SK-N-MC (cell line): ENCODE measurements around the gene ZZZ3.
"Not testable (repeated sequence)": the region's sequence is repeated elsewhere in the genome, so short reads cannot be mapped to it uniquely, and the experiment has no call there.

Experiments used
- DNase-seq: peaks from one replicate; pipeline ENCODE4 v3.0.0-alpha.2; 2011; ENCODE audit warnings: low read depth, low spot score
- H3K27ac ChIP-seq: fragments of 200-600 bp; sonication (generic); 2 replicates; pipeline ENCODE4 v1.5.1; 2016; ENCODE audit warnings: mixed run types
- H3K36me3 ChIP-seq: fragments of 200-600 bp; sonication (generic); 2 replicates; pipeline ENCODE4 v1.6.1; 2017; ENCODE audit warnings: antibody characterized with exemption, low read length, mixed read lengths; ENCODE audit not compliant: insufficient read depth
- H3K4me3 ChIP-seq: fragments of 200-600 bp; sonication (generic); 2 replicates; pipeline ENCODE4 v1.5.1; 2016
- H3K9ac ChIP-seq: fragments of 200-600 bp; sonication (generic); 2 replicates; pipeline ENCODE4 v1.8.0; 2017; ENCODE audit warnings: mixed run types, mixed read lengths; ENCODE audit not compliant: insufficient read length
- H3K9me3 ChIP-seq: fragments of 200-600 bp; sonication (generic); 2 replicates; pipeline ENCODE4 v1.6.1; 2017; ENCODE audit warnings: low read depth, mild to moderate bottlenecking, antibody characterized with exemption, low read length, moderate library complexity, mixed read lengths
- EZH2 ChIP-seq: fragments of 200-600 bp; sonication (generic); IDR thresholded peaks from one replicate; pipeline ENCODE4 v1.6.1; 2017; ENCODE audit warnings: antibody characterized with exemption
- FOXP2 ChIP-seq: optimal IDR thresholded peaks from 2 replicates; pipeline ENCODE3; 2011; ENCODE audit warnings: mild to moderate bottlenecking, moderate library complexity; ENCODE audit not compliant: insufficient read depth; ENCODE audit errors: extremely low read length, control extremely low read depth
- POLR2AphosphoS5 ChIP-seq: IDR thresholded peaks from 2 replicates; pipeline ENCODE4 v1.6.1; 2012; ENCODE audit warnings: mild to moderate bottlenecking, low read depth, low read length, borderline replicate concordance

The ZZZ3 gene

DNA sequence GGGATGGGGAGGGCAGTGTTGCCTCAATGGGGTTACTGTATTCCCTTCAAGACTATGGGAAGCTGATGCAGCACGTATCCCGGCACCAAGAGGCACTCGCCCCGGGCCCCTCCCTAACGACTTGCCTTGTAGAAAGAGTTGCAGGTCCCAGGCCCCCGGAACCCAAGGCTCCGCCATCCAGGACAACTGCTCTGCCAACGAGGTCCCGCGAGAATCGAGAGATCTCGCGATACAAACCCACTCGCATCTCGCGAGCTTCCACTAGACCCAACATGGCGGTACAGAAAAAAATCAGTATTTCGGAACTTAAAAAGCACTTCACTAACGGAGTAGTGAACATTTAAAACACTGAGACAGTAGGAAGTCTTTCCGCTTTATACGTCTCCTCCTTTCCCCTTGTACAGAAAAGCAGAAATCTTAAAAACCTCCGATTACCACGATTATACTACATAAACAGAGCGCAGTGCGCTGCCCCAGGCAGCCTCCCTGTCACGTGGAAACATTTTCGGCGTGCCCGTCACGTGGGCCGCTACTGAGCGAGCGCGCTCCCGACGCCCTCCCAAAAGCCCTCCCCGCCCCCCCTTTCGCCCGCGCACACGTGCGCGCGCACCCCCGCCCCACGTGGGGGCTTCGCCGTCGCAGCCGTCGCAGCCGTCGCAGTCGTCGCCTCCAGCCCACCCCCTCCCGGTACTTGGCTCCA is at the start of gene ZZZ3:
Gene ZZZ3, minus strand, starts transcription at position 199 of the 700 bp plus-strand sequence. CDS start 49,304 bp downstream, outside the sequence.
- H3K9me3 ChIP-seq = no peaks in the 10 kb centered on the region
- H3K9ac ChIP-seq = peak within 1 kb of the TSS; percentile 99
- H3K4me3 ChIP-seq = peak within 1 kb of the TSS; percentile 90
- no peaks in the 10 kb centered on the region for H3K36me3 ChIP-seq
- TF ChIP-seq FOXP2 (peak; percentile 42), EZH2 (no peak), POLR2AphosphoS5 (peak; percentile 88)
- peak; percentile 91 for DNase-seq
- H3K27ac ChIP-seq = peak within 1 kb of the TSS; percentile 99

DNA sequence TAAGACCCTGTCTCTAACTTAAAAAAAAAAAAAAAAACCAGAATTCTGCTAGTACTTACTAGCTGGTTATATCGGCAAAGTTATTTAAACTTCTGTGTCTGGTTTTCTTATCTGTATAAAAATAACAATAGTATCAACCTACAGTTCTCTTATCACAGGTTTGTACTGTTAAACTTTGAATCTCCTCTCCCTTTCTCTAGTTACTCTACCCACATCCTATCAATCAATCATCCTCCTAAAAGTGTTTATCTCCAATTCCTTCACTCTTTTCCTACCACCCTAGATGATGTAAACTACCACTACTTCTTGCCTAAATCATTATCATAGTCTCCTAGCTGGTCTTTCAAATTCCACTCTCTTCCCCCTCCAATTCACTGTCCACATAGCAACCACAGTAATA is 49.6 kb upstream of the ZZZ3 start:
- no peak overlapping the region for H3K9ac ChIP-seq
- no peak for TF ChIP-seq FOXP2
- no peak overlapping the region for H3K27ac ChIP-seq
- no peak overlapping the region for H3K4me3 ChIP-seq
- no peaks in the 10 kb centered on the region for H3K9me3 ChIP-seq
- no peak for DNase-seq
- H3K36me3 ChIP-seq = peaks cover 35% of the 10 kb centered on the region

DNA sequence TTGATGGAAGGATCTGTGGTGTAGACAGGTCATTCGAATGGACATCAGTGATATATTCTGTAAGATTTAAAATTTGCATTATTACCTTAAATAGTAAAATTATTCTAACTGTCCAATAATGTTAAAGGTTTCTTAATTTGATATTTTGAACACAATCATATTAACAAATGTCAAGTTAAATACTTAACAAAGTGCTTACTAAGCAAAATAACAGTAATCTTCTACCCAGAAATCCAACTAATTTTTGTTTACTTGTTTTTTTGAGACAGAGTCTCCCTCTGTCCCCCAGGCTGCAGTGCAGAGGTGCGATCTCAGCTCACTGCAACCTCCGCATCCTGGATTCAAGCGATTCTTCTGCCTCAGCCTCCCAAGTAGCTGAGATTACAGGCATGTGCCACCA is 43.2 kb upstream of the ZZZ3 start:
- Histone ChIP-seq H3K27ac (no peak overlapping the region), H3K36me3 (peaks cover 90% of the 10 kb centered on the region), H3K4me3 (no peak overlapping the region), H3K9me3 (no peaks in the 10 kb centered on the region), H3K9ac (no peak overlapping the region)
- DNase-seq = no peak
- TF ChIP-seq FOXP2 (no peak), EZH2 (no peak), POLR2AphosphoS5 (no peak)

DNA sequence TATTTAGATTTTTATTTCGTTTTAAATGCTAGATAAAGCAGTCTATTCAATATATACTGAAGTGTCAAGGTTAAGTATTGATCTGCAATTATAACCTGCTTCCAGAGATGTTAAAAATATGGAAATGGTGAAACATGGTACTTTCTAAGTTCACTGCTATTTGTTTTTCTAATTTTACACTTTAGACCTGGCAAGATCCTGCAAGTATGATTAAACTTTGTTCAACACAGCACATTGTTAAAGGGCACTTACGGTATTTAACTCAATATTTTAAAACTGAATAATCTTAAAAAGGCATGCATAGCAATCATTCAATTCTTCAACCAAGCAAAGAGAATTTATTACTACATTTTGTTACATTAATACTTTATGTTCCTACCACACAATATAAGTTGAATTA is 35.7 kb upstream of the ZZZ3 start:
- no peak overlapping the region for H3K27ac ChIP-seq
- H3K36me3 ChIP-seq = peaks cover 51% of the 10 kb centered on the region
- no peak for DNase-seq
- H3K4me3 ChIP-seq = no peak overlapping the region
- no peak for TF ChIP-seq FOXP2
- TF ChIP-seq POLR2AphosphoS5 = no peak
- no peak for TF ChIP-seq EZH2
- no peak overlapping the region for H3K9ac ChIP-seq
- no peaks in the 10 kb centered on the region for H3K9me3 ChIP-seq

DNA sequence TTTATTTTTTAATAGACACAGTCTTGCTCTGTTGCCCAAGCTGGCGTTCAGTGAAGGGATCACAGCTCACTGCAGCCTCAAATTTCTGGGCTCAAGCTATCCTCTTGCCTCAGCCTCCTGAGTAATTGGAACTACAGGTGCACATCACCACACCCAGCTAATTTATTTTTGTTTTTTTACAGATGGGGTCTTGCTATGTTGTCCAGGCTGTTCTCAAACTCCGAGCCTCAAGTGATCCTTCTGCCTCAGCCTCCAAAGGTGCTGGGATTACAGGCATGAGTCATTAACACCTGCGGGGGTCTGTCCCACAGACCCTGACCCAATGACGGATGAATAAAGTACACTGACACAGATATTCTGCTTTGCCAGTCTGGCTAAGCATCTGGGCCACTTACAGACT is 33.6 kb upstream of the ZZZ3 start:
- H3K36me3 ChIP-seq = peaks cover 49% of the 10 kb centered on the region
- no peak overlapping the region for H3K4me3 ChIP-seq
- H3K27ac ChIP-seq = no peak overlapping the region
- DNase-seq = no peak
- no peak overlapping the region for H3K9ac ChIP-seq
- no peak for TF ChIP-seq FOXP2
- TF ChIP-seq POLR2AphosphoS5 = no peak
- no peak for TF ChIP-seq EZH2
- H3K9me3 ChIP-seq = no peaks in the 10 kb centered on the region

DNA sequence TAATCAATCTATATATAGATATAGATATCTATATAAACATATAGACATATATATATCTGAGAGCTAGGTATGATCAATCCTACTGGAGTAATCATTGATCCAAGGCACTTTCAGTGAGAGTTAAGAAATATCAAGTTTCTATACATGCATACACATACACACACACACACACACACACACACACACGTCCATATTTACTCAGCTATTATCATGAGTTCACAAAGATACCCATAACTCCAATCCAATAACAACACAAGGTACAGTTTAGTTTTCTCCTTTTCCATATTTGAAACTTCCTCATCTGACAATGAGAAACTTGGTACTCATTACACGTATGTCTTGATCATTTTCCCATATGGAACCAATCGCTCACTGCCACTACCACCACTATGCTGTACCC is 27.3 kb upstream of the ZZZ3 start:
- H3K9ac ChIP-seq = no peak overlapping the region
- TF ChIP-seq FOXP2 = no peak
- TF ChIP-seq EZH2 = no peak
- no peak for TF ChIP-seq POLR2AphosphoS5
- H3K27ac ChIP-seq = no peak overlapping the region
- no peak overlapping the region for H3K4me3 ChIP-seq
- DNase-seq = no peak
- H3K36me3 ChIP-seq = peaks cover 50% of the 10 kb centered on the region
- H3K9me3 ChIP-seq = no peaks in the 10 kb centered on the region

DNA sequence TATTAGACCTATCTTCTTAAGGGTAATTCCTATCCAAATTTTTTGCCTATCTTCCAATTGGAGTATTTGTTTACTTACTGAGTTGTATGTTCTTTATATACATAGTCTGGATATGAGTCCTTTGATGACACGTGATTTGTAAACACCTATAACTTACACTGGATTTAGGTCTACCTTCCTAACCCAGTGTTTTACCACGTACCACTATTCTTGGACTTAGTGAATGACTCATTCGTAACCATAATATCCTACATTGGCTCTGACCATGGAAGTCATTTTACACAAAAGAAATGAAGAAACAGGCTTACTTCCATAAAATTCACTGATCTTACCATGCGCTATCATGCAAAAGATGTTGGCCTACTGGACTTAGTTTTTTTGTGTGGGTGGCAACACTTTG is 23.9 kb upstream of the ZZZ3 start:
- Histone ChIP-seq H3K9me3 (no peaks in the 10 kb centered on the region), H3K9ac (no peak overlapping the region), H3K4me3 (no peak overlapping the region), H3K36me3 (peaks cover 32% of the 10 kb centered on the region), H3K27ac (no peak overlapping the region)
- TF ChIP-seq POLR2AphosphoS5 (no peak), EZH2 (no peak), FOXP2 (no peak)
- DNase-seq = no peak

DNA sequence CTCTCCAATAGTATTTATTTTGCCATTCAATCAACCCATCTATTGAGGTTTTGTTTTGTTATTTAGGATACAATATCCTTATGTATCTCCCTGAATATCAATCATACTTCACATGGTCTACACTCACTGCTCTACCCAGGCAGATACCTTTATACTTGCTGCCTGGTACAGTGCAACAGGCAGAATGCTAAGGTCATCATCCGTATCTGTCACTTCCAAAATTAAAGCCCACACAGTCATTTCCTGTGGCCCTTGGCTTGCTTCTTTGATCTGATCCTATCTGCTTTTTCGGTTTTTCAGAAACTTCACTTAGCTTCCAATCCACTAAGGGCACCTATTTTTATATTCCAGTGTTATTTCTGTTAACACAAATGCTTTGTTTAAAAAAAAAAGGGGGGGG is 22.3 kb upstream of the ZZZ3 start:
- no peak for DNase-seq
- Histone ChIP-seq H3K27ac (0 out of 2 replicates have a peak overlapping the region, but pooled peaks have one; percentile 3), H3K4me3 (no peak overlapping the region), H3K9me3 (no peaks in the 10 kb centered on the region), H3K9ac (no peak overlapping the region), H3K36me3 (peaks cover 18% of the 10 kb centered on the region)
- TF ChIP-seq POLR2AphosphoS5 (no peak), FOXP2 (no peak), EZH2 (no peak)

DNA sequence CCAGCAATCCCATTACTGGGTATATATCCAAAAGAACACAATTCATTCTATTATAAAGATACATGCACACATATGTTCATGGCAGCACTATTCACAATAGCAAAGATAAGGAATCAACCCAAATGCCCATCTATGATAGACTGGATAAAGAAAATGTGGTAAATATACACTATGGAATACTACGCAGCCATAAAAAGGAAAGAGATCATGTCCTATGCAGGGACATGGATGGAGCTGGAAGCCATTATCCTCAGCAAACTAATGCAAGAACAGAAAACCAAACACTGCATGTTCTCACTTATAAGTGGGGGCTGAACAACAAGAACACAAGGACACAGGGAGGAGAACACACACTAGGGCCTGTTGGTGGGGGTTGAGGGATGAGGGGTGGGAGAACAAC is 17.2 kb upstream of the ZZZ3 start:
- H3K9ac ChIP-seq, H3K27ac ChIP-seq: not testable (repeated sequence)

More for the DNA sequence above, 17.2 kb upstream of the ZZZ3 start:
- not testable (repeated sequence) for DNase-seq, H3K4me3 ChIP-seq, H3K36me3 ChIP-seq, H3K9me3 ChIP-seq
